Femur (tissue), 1 donor: ENCODE results near the gene HPDL.

ENCODE experiments used
- DNase-seq: peaks from one replicate; pipeline ENCODE4 v3.0.0-alpha.2; 2017

HPDL gene

DNA sequence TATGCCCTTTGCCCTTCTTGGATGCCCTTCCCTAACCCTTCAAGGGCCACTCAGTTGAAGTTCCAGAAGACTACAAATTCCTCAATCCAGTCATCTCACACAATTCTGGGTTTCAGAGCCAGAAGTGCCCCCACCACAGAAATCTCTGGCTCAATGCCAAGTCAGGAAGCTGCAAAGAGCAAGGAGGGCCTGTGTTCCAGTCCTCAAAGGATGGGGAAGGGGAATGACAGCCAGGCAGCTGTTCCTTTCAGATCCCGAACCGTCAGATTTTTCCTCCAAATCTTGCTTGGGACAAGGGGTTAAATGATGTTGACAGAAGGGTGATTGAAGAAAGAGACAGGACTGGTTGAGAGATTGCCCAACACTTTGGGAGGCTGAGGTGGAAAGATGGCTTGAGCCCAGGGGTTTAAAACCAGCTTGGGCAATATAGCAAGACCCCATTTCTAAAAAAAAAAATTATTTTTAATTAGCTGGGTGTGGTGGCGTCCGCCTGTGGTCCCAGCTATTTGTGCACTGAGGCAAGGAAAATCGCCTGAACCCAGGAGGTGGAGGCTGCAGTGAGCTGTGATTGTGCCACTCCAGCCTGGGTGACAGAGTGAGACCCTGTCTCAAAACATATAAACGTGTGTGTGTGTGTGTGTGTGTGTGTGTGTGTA, 716 bp upstream of the HPDL start:
- DNase-seq, result no peak

DNA sequence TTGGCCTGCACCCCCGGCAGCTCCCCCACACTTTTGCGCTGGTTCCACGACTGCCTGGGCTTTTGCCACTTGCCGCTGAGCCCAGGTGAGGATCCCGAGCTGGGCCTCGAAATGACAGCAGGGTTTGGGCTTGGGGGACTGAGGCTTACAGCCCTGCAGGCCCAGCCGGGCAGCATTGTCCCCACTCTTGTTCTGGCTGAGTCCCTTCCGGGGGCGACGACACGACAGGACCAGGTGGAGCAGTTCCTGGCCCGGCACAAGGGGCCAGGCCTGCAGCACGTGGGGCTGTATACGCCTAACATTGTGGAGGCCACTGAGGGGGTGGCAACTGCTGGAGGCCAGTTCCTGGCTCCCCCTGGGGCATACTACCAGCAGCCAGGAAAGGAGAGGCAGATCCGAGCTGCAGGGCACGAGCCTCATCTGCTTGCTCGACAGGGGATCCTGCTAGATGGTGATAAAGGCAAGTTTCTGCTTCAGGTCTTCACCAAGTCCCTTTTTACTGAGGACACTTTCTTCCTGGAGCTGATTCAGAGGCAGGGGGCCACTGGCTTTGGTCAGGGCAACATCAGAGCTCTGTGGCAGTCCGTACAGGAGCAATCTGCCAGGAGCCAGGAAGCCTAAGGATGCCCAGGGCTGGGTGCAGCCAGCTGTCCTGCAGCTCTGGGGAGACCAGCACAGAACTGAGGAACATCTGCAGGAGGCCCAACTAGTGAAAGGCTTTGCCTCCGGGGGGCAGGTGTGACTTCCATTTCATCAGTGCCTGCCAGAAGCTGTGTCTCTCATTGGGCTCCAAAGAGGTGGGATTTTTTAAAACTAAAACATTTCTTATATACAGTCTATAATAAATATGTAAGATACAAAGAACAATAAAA, 1.2 kb downstream of the HPDL start:
- no peak for DNase-seq

- DNase-seq, result no peak
These were observed 2.0 kb downstream of the HPDL start for GRCh38 chr1:45328680-45329079.

DNA sequence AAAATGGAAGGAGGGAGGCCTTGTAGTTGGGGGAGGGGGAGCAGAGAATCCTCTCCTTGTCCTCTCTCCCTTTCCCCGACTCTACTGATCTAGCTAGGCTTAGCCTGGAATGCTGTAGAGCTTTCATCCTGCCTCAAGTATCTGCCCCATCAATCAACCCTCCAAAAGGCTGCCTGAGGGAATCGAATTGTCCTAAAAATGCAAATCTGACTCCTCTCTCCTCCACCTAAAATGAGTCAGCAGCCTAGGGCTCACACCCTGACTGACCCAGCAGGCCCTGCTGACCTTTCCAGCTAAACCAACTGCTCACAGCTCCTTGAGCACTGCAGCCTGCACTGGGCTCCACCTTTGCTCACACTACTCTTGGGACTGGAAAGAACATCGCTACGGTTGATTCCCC, 2.8 kb downstream of the HPDL start:
- no peak for DNase-seq

GRCh38 chr1:45331436-45332345, 5.0 kb downstream of the HPDL start:
- no peak for DNase-seq

DNA sequence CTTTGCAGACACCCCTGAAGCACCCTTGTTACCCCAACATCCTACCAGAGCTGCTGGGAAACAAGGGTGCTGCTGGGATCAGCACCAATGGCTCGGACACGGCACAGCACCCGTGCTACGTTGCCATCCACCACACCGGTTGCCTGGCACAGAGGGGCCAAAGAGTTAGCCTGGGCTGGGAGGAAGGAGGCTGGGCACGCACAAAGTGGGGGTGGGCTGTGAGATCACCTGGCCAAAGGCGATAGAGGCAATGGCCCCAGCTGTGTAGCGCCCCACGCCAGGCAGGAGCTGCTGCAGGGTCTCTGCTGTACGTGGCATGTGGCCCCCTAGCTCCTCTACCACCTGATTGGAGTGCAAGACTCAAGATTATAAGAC, 5.6 kb downstream of the HPDL start:
- DNase-seq, result no peak

DNA sequence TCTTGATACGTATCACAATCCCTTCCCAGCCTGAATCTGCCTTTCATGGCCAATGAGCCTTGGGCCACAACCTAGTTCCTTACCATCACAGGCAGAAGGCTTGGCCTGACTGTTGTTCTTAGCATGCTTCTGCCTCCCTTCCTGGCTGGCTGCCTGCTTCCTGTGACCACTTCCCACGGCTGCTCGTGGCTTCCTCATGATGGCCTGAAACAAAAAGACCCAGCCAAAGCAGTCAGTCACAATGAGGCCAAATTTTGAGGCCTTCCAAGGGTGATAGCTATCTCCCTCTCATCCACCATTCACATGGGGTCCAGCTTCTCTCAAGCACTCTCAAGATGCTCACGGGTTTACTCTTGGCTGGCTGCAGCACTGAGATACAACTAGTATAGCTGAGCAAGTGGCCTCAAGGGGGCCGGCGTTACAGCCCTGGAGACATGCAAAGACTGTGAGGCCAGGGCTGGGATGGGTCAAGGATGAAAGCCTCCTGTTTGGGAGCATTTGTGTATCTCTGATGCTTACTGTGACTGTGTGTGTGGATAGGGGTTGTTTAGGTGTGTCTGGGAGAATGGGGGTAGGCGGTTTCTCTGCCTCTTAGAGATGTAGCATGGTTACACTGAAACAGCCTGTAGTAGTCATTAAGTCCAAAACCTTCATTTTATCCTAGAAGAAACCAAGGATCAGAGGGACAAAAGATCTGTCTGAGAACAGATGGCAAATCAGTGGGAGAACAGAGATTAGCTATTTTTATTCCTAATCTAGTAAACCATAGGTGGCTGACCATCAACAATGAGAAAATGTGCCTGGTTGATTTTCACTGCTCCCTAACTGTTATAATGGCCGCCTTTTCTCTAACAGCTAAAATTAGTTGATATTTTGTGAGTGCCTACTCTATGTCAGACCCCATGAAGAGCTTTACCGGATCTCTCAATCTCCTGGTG, 7.9 kb downstream of the HPDL start:
- DNase-seq, result no peak

DNA sequence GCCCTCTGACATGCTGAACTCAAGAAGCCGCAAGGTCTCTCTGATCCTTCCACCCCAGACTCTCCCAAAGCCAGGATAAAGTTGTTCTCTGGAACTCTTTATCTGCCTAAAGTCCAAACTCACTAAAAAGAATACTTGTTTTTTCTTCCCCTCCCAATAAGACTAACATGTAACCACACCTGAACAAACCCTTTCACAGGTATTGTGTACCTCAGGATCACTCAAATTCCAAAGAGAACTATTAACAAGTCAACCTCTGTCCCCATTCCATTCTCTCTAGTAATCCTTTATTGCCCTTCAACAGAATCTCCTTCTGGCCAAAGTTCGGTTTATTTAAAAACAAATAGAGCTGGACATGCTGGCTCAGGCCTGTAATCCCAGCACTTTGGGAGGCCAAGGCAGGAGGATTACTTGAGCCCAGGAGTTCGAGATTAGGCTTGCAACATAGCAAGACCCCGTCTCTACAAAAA, 9.2 kb downstream of the HPDL start:
- no peak for DNase-seq

- no peak for DNase-seq
These were observed 11.1 kb downstream of the HPDL start for GRCh38 chr1:45337630-45338325.

GRCh38 chr1:45339789-45340558, 13.3 kb downstream of the HPDL start, which contains the start of the genes MUTYH and TOE1:
Gene MUTYH, minus strand, starts transcription at chr1:45340440. Its CDS starts 5,935 bp downstream, at chr1:45334505.
Gene TOE1, plus strand, starts transcription at chr1:45340170. Its CDS starts 83 bp downstream, at chr1:45340253.
- DNase-seq, result peak; percentile 95

DNA sequence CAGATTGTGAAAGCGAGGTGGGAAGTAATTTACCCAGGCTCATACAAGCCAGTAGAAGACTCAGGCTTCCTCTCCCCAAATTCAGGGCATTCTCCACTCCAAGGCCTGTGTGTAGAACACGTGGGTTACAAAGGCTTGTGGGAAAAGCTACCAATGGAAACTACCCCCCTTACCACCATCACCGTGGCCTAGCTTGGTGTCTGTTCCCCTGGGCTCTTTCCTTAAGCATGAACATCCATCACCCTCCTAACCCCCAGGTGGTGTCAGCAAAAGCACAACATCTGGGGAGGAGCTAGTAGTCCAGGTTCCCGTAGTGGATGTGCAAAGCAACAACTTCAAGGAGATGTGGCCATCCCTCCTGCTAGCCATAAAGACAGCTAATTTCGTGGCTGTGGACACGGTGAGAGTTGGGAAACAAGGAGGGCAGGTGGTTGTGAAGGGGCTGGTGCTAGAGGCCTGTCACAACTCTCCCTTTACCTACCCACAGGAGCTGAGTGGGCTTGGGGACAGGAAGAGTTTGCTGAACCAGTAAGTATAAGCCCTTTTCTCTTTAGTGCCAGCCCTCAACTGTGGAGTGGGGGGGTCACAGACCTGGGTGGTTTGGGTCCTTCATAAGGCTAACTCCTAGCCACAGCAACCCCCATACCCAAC, 14.2 kb downstream of the HPDL start:
- DNase-seq, result no peak

DNA sequence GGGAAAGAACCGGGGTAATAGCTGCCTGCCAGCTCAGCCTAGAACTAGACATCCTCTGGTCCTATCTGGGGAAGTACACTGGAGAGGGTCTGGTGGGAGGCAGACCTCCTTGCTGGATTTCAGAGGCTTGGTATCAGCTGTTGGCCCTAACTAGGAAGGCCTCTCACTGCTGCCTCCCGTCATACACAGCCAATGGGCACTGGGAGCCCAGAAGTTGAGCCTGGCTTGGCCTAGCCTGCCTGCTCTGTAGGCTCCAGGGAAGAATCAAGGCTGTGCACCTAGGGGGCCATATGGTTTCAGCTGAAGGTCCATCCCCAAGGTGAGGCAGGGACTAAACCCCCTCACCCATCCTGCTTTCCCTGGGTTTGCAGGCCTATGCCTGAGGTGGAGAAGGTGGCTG, 17.8 kb downstream of the HPDL start:
- DNase-seq, result no peak

DNA sequence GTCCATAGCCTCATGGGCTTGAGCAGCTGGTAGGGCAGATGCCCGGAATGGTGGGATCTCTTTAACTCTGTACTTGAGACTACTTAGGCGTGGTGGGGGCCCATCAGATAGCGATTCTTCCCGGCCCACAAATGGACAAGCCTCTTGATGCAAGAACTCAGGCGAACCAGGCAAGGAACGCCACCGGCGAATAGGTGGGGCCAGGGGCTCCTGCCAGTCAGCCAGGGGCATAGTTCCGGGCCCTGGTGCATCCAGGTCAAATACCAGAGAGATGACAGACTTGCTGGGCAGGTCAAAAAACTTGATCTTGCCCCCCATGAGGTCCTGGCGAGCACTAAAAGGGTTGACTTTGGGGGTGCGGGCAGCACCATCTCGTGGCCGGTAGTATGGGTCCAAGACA, 18.3 kb downstream of the HPDL start:
- no peak for DNase-seq

GRCh38 chr1:45346473-45346872, 19.8 kb downstream of the HPDL start:
- no peak for DNase-seq

DNA sequence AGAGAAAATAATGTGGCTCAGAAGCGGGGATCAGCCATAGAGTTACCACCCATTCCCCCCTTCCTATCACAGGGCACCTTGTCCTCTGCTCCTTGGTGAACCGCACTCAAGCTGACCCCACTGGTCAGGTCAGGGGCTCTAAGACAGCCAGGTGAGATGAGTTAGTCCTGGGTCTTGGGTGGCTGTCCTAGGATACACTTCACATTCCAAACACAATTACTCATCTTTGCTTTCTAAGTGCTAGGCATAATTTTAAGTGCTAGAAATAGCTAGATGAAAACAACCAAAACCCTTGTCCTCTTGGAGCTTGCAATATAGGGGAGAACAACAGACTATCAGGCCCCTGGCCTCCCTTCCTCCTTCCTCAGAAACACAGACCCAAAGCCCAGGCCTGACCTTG, 21.3 kb downstream of the HPDL start:
- DNase-seq, result no peak

DNA sequence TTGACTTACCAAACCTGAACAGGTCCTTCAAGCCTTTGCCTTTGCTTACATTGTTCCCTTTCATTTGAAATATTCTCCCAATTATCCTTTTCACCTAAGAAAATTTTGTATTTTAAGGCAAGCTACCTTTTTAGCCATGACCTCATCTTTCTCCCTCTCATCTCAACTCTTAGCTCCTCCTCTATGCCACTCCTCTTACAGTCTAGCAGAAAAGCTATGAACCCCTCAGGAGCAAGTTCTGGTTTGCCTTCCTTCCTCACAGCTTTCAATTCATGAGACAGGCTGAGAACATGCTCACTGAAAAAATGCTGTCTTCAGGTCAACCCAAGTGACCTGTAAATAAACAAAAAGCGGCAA, 21.9 kb downstream of the HPDL start:
- DNase-seq, result no peak

DNA sequence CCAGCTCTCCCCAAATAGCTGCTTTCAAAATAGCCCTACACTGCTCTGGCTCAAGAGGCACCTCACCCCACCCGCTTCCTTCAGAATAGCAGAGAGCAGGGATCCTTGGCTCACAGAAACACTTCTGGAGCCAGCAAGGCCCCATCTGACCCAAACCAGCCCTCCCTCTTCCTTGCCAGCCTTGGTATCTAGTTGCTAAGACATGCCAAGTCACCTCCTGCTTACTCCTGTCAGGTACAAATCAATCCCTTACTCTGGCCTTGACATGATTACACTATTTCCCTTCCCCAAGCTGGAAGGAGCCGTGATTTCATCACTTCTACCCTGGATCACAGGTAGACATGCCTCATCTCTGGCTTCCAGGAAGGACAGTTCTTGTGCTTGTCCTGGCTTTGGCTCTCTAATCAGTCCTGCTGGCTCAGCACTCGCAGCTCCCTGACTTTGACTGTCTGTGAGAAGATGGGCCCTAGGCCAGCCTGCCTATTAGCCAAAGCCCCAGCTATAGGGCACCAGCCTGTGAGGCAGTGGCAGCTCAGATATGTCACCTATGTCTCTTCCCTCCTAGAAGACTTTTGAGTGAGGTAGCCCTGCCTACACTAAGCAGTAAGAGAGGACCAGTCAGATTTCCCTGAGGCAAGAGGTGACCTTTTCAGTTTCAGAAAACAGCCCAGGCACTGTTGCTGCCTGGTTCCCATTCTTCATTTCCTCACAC, 22.4 kb downstream of the HPDL start:
- no peak for DNase-seq

GRCh38 chr1:45351508-45351907, 24.8 kb downstream of the HPDL start:
- no peak for DNase-seq

DNA sequence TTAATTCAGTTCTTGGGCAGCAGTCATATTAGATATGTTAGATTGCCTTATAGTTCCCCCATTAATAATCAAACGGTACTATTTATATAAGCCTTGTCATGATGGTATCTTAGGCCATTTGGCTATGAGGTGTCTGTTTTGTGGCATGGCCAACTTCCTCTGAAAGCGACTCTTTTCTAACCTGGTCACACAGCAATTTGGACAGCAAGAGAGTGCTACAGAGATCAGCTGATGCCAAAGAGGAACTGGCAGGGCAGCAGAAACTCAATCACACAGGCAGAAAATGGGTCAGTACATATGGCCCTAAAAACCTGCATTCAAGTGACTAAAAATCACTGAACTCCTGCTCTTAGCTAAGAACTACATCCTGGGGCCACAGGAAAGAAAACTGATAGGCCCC, 27.0 kb downstream of the HPDL start:
- no peak for DNase-seq
